Astrocyte of the cerebellum (primary cell): Measurements from ENCODE around the gene SCNN1B.

Experiments
- DNase-seq: peaks from one replicate; pipeline ENCODE4 v3.0.0-alpha.2; 2011; ENCODE audit warnings: low read depth
- H3K4me3 ChIP-seq: 2 replicates; pipeline ENCODE4 v1.5.1; 2011; ENCODE audit warnings: mild to moderate bottlenecking, low read depth, low read length, moderate library complexity
- in situ Hi-C: cut with HindIII; loops from 2 replicates; pipeline ENCODE4 v1.10.0; 2017; ENCODE audit warnings: low sequenced_read_pairs
- TF ChIP-seq, protein P1 (sequence below): IDR thresholded peaks from 2 replicates; pipeline ENCODE4 v1.5.1; 2012; ENCODE audit warnings: low read length, low read depth, moderate library complexity, mild to moderate bottlenecking; ENCODE audit errors: missing control alignments

The SCNN1B gene

DNA sequence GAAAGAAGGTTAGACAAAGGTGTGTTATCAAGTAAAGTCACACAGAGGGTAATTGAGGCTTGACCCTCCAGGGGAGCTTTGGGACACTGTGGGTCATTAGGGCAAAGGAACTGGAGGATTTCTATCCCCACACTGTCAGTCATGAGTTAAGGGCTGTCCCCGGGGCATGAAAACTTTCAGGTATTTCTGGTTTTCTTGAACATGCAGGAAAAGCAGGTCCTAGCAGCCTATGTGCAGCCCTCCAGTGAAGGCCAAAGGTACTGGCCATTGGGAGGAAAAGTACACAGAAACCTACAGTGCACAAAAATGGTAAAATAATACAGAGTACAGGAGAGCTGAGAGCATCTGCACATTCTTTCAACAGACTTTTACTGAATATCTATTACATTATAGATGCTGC, 44.4 kb upstream of the SCNN1B start:
- no peak for DNase-seq
- TF ChIP-seq, protein P1, sequence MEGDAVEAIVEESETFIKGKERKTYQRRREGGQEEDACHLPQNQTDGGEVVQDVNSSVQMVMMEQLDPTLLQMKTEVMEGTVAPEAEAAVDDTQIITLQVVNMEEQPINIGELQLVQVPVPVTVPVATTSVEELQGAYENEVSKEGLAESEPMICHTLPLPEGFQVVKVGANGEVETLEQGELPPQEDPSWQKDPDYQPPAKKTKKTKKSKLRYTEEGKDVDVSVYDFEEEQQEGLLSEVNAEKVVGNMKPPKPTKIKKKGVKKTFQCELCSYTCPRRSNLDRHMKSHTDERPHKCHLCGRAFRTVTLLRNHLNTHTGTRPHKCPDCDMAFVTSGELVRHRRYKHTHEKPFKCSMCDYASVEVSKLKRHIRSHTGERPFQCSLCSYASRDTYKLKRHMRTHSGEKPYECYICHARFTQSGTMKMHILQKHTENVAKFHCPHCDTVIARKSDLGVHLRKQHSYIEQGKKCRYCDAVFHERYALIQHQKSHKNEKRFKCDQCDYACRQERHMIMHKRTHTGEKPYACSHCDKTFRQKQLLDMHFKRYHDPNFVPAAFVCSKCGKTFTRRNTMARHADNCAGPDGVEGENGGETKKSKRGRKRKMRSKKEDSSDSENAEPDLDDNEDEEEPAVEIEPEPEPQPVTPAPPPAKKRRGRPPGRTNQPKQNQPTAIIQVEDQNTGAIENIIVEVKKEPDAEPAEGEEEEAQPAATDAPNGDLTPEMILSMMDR = no peak
- in situ Hi-C loops = no loop called here
- H3K4me3 ChIP-seq = no peak overlapping the region

DNA sequence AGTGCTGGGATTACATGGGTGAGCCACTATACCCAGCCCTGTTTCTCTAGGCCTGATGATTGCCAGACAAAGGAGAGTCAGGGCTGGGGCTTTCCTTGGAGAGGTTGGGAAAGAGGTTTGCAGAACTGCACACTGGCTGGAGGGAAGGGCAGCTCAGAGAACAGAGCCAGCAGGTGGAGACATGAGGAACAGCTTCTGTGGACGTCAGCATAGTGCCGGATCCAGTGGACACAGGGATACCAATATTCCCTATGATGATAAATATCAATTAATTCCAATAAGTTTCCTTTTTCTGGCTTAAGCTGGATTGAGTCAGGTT, 43.2 kb upstream of the SCNN1B start:
- TF ChIP-seq, protein P1 = no peak
- DNase-seq = no peak
- in situ Hi-C loops = no loop called here
- no peak overlapping the region for H3K4me3 ChIP-seq

- TF ChIP-seq, protein P1 = no peak
- in situ Hi-C loops = no loop called here
- no peak overlapping the region for H3K4me3 ChIP-seq
- DNase-seq = no peak
Observed at GRCh38 chr16:23267647-23268046, 34.5 kb upstream of the SCNN1B start.

DNA sequence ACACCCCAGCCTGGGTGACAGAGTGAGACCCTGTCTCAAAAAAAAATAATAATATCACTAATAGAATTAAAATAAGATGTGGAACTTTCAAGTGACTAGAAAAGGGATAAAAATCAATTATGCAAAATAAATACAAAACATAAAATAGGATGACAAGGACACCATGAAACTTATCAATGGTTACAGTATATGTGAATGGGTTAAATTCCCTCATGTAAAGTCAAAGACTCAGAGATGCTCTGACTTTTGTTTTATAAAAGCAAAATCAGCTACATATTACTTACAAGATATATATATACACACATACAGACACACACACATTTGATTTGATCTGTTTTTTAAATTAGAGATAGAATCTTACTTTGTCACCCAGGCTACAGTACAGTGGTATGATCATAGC, 33.5 kb upstream of the SCNN1B start:
- in situ Hi-C loops = no loop called here

DNA sequence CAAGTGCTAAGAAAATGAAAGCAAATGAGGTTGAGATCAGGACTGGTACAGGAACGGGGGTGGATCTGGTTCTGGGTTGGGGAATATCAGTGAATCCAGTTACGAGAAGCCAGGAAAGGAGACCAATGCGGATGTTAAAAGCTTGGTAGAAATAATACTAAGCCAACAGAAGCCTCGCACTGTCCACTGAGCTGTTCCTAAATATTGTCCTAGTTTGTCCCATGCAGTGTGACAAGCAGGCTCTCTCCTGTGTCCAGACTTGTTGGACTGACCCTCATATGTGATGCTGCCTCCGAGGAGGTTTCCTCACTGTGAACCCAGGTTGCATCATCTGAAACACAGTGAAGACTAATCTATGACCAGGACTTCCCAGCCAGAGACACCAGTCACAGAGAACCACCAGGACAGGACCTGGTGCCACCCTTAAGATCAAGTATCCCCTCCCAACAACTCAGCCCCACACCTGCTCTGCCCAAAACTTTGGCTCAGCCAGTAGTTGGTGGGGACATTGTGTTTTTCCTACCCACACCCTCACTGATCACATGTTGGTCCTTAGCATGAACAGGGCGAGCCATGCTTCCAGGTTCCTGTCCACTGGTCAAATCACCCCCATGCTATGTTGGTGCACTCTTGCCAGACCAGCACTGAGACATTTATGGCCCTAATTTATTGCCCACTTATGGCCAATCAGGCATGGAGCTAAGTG, 32.7 kb upstream of the SCNN1B start:
- no peak overlapping the region for H3K4me3 ChIP-seq
- TF ChIP-seq, protein P1 = no peak
- in situ Hi-C loops = no loop called here
- no peak for DNase-seq

More for the DNA sequence above, 33.5 kb upstream of the SCNN1B start:
- H3K4me3 ChIP-seq = no peak overlapping the region
- TF ChIP-seq, protein P1 = no peak
- DNase-seq = no peak

- in situ Hi-C loops = no loop called here
- TF ChIP-seq, protein P1 = no peak
- no peak overlapping the region for H3K4me3 ChIP-seq
- DNase-seq = no peak
Observed at GRCh38 chr16:23270654-23271053, 31.4 kb upstream of the SCNN1B start.

DNA sequence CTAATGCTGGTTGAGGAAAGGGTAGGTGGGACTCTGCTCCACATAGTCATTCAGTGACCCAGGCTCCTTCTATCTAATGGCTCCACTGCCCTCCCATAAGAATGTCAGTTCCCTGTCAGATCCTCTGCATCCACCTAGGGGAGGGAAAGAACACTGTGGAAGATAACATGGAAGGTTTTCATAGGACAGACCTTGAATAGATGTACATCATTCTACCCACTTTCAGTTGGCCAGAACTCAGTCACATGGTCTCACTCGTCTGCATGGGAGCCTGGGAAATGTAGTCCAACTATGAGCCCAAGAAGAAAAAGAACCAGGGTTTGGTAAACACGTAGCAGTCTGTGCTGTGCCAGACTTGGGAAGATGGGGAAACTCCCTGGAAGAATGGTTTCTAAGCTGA, 27.1 kb upstream of the SCNN1B start:
- no peak overlapping the region for H3K4me3 ChIP-seq
- TF ChIP-seq, protein P1 = no peak
- no peak for DNase-seq
- in situ Hi-C loops = no loop called here
